Testis (tissue), 3 donors: ENCODE measurements around the gene SPEF2. TPM values are rescaled to one million over a fixed set of nuclear protein-coding genes. Genes with fewer than 3 reads are reported as not detected.
"Not testable (repeated sequence)": the region's sequence is repeated elsewhere in the genome, so short reads cannot be mapped to it uniquely, and the experiment has no call there.

Source experiments
- DNase-seq: peaks from one replicate; pipeline ENCODE4 v3.0.0-alpha.2; 2019
- H3K27ac ChIP-seq, 2 donors: fragments of 200-600 bp; sonication (generic); one replicate each; pipeline ENCODE4 v1.5.1; 2019
- H3K27me3 ChIP-seq: fragments of 200-600 bp; sonication (generic); one replicate; pipeline ENCODE4 v1.5.1; 2019
- H3K36me3 ChIP-seq: fragments of 200-600 bp; sonication (generic); one replicate; pipeline ENCODE4 v1.5.1; 2017; ENCODE audit warnings: low read depth; ENCODE audit errors: missing control alignments
- H3K4me1 ChIP-seq: fragments of 200-600 bp; sonication (generic); one replicate; pipeline ENCODE4 v1.5.1; 2019
- H3K4me3 ChIP-seq, 2 donors: fragments of 200-600 bp; sonication (generic); one replicate each; pipeline ENCODE4 v1.5.1; 2017 to 2019
- H3K9me3 ChIP-seq: fragments of 200-600 bp; sonication (generic); one replicate; pipeline ENCODE4 v1.5.1; 2017
- CTCF ChIP-seq, 3 experiments: fragments of 450-650 bp in 2 of 3; fragments of 200-600 bp in 1 of 3; sonication (generic) in 1 of 3; IDR thresholded peaks; one replicate each; pipeline ENCODE4 v1.5.1; 2016 to 2019; ENCODE audit warnings: antibody characterized with exemption in 3 of 3, mild to moderate bottlenecking in 2 of 3, moderate library complexity in 1 of 3
- POLR2A ChIP-seq: fragments of 450-650 bp; IDR thresholded peaks from one replicate; pipeline ENCODE4 v1.6.1; 2017; ENCODE audit warnings: antibody characterized with exemption, mild to moderate bottlenecking, moderate library complexity
- WGBS, 2 donors: methylation state at CpG; one replicate each; pipeline ENCODE4 v1.1.5; 2018; 5-methylcytosine and 5-hydroxymethylcytosine counted together
- intact Hi-C: fragments of 100-400 bp; cut with DNase I; formaldehyde crosslinking; loops from one replicate; pipeline ENCODE4 v1.15.1; 2023; ENCODE audit warnings: low total_unique reads
- polyA plus RNA-seq: library from polyadenylated mRNA; stranded (reverse); fragments of 350-450 nt; fragmentation: Illumina TruSeq; extraction: RNeasy Lipid Tissue Mini Kit (QIAGEN cat#74804); gene quantifications from one replicate; pipeline ENCODE4 v1.2.3, GENCODE V29; 2014; ENCODE audit warnings: low read depth, low replicate concordance; ENCODE audit not compliant: insufficient read depth
- total RNA-seq, 2 donors: library from RNA; depleted of rRNA; stranded (reverse); fragments of >200 nt; gene quantifications; one replicate each; pipeline ENCODE4 v1.2.3, GENCODE V29; 2016

The SPEF2 gene
- total and polyA plus RNA-seq, 3 donors from 2014 or later, result 15.9 to 22.7 (median 17.8) TPM

GRCh38 chr5:35671541-35672295, 54.1 kb downstream of the SPEF2 start:
- H3K4me1 ChIP-seq, result no peaks in the 10 kb centered on the region
- no peaks in the 10 kb centered on the region for H3K36me3 ChIP-seq
- no peak for TF ChIP-seq CTCF (IDR thresholded peaks at IDR 0.05)
- no peak for TF ChIP-seq POLR2A
- H3K27me3 ChIP-seq, result no peaks in the 10 kb centered on the region
- no peak overlapping the region for H3K4me3 ChIP-seq
- H3K9me3 ChIP-seq, result no peaks in the 10 kb centered on the region
- intact Hi-C loops, result no loop called here
- no peak overlapping the region for H3K27ac ChIP-seq
- 63 to 72% methylated on average over 5 of the region's 5 CpGs for WGBS, 2 donors
- no peak for DNase-seq

GRCh38 chr5:35672296-35672655, 54.6 kb downstream of the SPEF2 start:
- H3K4me1 ChIP-seq, intact Hi-C loops, H3K36me3 ChIP-seq, H3K9me3 ChIP-seq, DNase-seq, H3K27ac ChIP-seq, H3K4me3 ChIP-seq, H3K27me3 ChIP-seq: not testable (repeated sequence)
- 60% methylated on average over 1 of the region's 1 CpG for WGBS, 2 donors

GRCh38 chr5:35672995-35673394, 55.3 kb downstream of the SPEF2 start:
- H3K4me3 ChIP-seq, result no peak overlapping the region
- DNase-seq, result no peak
- no peaks in the 10 kb centered on the region for H3K9me3 ChIP-seq
- TF ChIP-seq CTCF (IDR thresholded peaks at IDR 0.05) (no peak), POLR2A (no peak)
- intact Hi-C loops, result no loop called here
- H3K27ac ChIP-seq, result no peak overlapping the region
- H3K36me3 ChIP-seq, result no peaks in the 10 kb centered on the region
- H3K4me1 ChIP-seq, result no peaks in the 10 kb centered on the region
- H3K27me3 ChIP-seq, result no peaks in the 10 kb centered on the region
- 36 to 44% methylated on average over 1 of the region's 1 CpG for WGBS, 2 donors

- Histone ChIP-seq H3K27ac (no peak overlapping the region), H3K4me1 (no peaks in the 10 kb centered on the region), H3K36me3 (no peaks in the 10 kb centered on the region), H3K27me3 (no peaks in the 10 kb centered on the region), H3K9me3 (no peaks in the 10 kb centered on the region), H3K4me3 (no peak overlapping the region)
- WGBS, 2 donors, result 72 to 73% methylated on average over 2 of the region's 2 CpGs
- intact Hi-C loops, result no loop called here
- TF ChIP-seq CTCF (IDR thresholded peaks at IDR 0.05), result no peak
- TF ChIP-seq POLR2A, result no peak
- no peak for DNase-seq
Measured at GRCh38 chr5:35674049-35674448, 56.4 kb downstream of the SPEF2 start.

GRCh38 chr5:35675392-35675791, 57.7 kb downstream of the SPEF2 start:
- no peak overlapping the region for H3K27ac ChIP-seq
- no peak overlapping the region for H3K4me3 ChIP-seq
- no peaks in the 10 kb centered on the region for H3K36me3 ChIP-seq
- peak; percentile 24 for DNase-seq
- 48 to 77% methylated on average over 12 of the region's 12 CpGs for WGBS, 2 donors
- intact Hi-C loops, result no loop called here
- H3K4me1 ChIP-seq, result no peaks in the 10 kb centered on the region
- TF ChIP-seq CTCF (IDR thresholded peaks at IDR 0.05) (no peak), POLR2A (no peak)
- no peaks in the 10 kb centered on the region for H3K27me3 ChIP-seq
- H3K9me3 ChIP-seq, result no peaks in the 10 kb centered on the region
